Adrenal gland (tissue), 12 donors: ENCODE results near the gene UGT2B17. TPM values are rescaled to one million over a fixed set of nuclear protein-coding genes. Genes with fewer than 3 reads are reported as not detected.
"Not testable (repeated sequence)": the region's sequence is repeated elsewhere in the genome, so short reads cannot be mapped to it uniquely, and the experiment has no call there.

Experiments used
- DNase-seq, 7 donors: peaks; one replicate each; pipeline ENCODE4 v3.0.0-alpha.2; 2019 to 2020
- H3K27ac ChIP-seq, 5 donors: fragments of 200-600 bp; sonication (generic) in 4 of 5; 1 replicate in 3 of 5; 2 replicates in 2 of 5; pipeline versions ENCODE4 v1.5.1 to v1.8.0; 2016 to 2020; ENCODE audit warnings: mild to moderate bottlenecking in 1 of 5
- H3K27me3 ChIP-seq: fragments of 200-600 bp; 2 replicates; pipeline ENCODE4 v1.8.0; 2021
- H3K36me3 ChIP-seq, 2 donors: fragments of 200-600 bp; replicated peaks in 1 of 2; 1 replicate in 1 of 2; 2 replicates in 1 of 2; pipeline versions ENCODE4 v1.5.1 to v1.8.0; 2018 to 2022
- H3K4me1 ChIP-seq, 2 donors: fragments of 200-600 bp; replicated peaks in 1 of 2; 1 replicate in 1 of 2; 2 replicates in 1 of 2; pipeline versions ENCODE4 v1.5.1 to v1.8.0; 2018 to 2021
- H3K4me3 ChIP-seq, 4 donors: fragments of 200-600 bp; sonication (generic) in 3 of 4; one replicate each; pipeline ENCODE4 v1.5.1; 2016 to 2018
- H3K9me3 ChIP-seq, 3 donors: fragments of 200-600 bp; sonication (generic) in 1 of 3; replicated peaks in 1 of 3; 1 replicate in 2 of 3; 2 replicates in 1 of 3; pipeline versions ENCODE4 v1.5.1 to v1.8.0; 2016 to 2021
- POLR2A ChIP-seq, 2 donors: fragments of 450-650 bp; IDR thresholded peaks; one replicate each; pipeline ENCODE4 v1.6.1; 2017; ENCODE audit warnings: antibody characterized with exemption in 2 of 2, mild to moderate bottlenecking in 2 of 2, moderate library complexity in 1 of 2
- whole genome bisulfite sequencing, 4 donors: extraction: QIAGEN DNeasy Blood & Tissue Kit in 2 of 4; methylation state at CpG; one replicate each; pipeline versions ENCODE4 v1.1.5 to v1.1.7; 2013 to 2017; 5-methylcytosine and 5-hydroxymethylcytosine counted together
- intact Hi-C, 2 donors: fragments of 100-400 bp; cut with DNase I; formaldehyde crosslinking; loops; one replicate each; pipeline versions ENCODE4 v1.14.1 to v1.15.0; 2022 to 2023
- polyA plus RNA-seq, 3 donors: library from polyadenylated mRNA; stranded (reverse); fragments of 200-250 nt in 2 of 3; fragments of 350-450 nt in 1 of 3; fragmentation: Illumina TruSeq in 1 of 3; extraction: RNeasy Lipid Tissue Mini Kit (QIAGEN cat#74804) in 1 of 3; gene quantifications; one replicate each; pipeline ENCODE4 v1.2.3, GENCODE V29; 2013 to 2014
- total RNA-seq, 9 donors: library from RNA; depleted of rRNA in 4 of 9; stranded (reverse); fragments of >200 nt in 4 of 9; fragments of 120-200 nt in 1 of 9; fragmentation: NEBNext Ultra II Directional in 1 of 9; extraction: Animal tissue kit (Norgen Biotek cat#: 25700) in 1 of 9; gene quantifications; one replicate each; pipeline versions ENCODE4 v1.1.0 to v1.2.4, GENCODE V29; 2013 to 2023
- TF ChIP-seq, protein P1 (sequence below), 6 experiments: fragments of 450-650 bp in 4 of 6; fragments of 200-600 bp in 2 of 6; sonication (generic) in 1 of 6; IDR thresholded peaks; 1 replicate in 5 of 6; 2 replicates in 1 of 6; pipeline versions ENCODE4 v1.5.1 to v1.8.0; 2016 to 2021; ENCODE audit warnings: antibody characterized with exemption in 6 of 6, mild to moderate bottlenecking in 2 of 6, moderate library complexity in 1 of 6
- donor health status: healthy with polysubstance abuse.
- donor health status: Bipolar disorder and iron deficiency.
- donor health status: DM: yes; HTN: yes; CAD: no.
- donor health status: DM: no; HTN: no; CAD: no.
- donor health status: DM: no; HTN: no; CAD: no.
- donor health status: DM: yes; HTN: yes; CAD: no.

The UGT2B17 gene
- total and polyA plus RNA-seq, 12 donors = 0.08 to 0.22 (median 0.15) TPM; not detected in 8

DNA sequence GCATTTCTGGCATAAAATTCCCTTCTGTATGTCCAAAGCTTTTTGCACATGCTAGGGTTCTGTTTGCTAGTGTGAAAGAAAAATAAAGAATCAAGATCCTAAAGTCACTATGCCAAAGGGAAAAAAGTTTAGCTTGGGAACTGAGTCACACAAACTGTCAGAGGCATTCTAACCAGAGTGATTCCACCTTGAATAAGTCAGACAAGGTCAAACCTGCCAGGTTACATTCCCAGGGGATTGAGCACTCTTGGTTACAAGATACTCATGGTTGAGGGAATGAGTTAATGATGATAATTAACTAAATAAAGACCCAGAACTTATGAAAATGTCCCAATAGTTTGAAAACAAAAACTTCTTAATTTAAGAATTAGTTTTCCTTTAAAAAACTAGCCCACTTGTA is 13.7 kb upstream of the UGT2B17 start:
- Histone ChIP-seq H3K9me3 (no peaks in the 10 kb centered on the region), H3K4me1 (no peaks in the 10 kb centered on the region), H3K27ac (no peak overlapping the region), H3K4me3 (no peak overlapping the region), H3K27me3 (no peaks in the 10 kb centered on the region), H3K36me3 (no peaks in the 10 kb centered on the region)
- DNase-seq = no peak
- intact Hi-C loops = no loop called here
- TF ChIP-seq POLR2A (IDR thresholded peaks at IDR 0.05) = no peak
- TF ChIP-seq, protein P1, sequence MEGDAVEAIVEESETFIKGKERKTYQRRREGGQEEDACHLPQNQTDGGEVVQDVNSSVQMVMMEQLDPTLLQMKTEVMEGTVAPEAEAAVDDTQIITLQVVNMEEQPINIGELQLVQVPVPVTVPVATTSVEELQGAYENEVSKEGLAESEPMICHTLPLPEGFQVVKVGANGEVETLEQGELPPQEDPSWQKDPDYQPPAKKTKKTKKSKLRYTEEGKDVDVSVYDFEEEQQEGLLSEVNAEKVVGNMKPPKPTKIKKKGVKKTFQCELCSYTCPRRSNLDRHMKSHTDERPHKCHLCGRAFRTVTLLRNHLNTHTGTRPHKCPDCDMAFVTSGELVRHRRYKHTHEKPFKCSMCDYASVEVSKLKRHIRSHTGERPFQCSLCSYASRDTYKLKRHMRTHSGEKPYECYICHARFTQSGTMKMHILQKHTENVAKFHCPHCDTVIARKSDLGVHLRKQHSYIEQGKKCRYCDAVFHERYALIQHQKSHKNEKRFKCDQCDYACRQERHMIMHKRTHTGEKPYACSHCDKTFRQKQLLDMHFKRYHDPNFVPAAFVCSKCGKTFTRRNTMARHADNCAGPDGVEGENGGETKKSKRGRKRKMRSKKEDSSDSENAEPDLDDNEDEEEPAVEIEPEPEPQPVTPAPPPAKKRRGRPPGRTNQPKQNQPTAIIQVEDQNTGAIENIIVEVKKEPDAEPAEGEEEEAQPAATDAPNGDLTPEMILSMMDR (IDR thresholded peaks at IDR 0.05) = no peak

DNA sequence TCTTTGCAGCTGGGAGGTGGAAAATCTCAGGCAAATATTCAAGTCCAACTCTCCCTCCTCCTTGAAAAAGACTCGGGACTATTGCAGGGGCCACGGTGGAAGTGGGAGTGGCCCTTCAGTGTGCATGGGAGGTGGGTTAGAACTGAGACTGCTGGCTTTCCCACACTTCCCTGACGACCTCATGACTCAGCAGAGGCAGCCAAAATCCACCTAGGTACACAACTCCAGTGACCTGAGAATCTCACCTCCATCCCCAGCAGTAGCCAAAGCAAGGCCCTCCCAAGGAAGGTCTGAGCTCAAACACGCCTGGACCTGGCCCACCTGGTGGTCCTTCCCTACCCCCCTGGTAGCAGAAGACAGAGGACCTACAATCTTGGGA is 6.2 kb upstream of the UGT2B17 start:
- Histone ChIP-seq H3K36me3 (no peaks in the 10 kb centered on the region), H3K4me3 (no peak overlapping the region), H3K9me3 (no peaks in the 10 kb centered on the region), H3K27ac (no peak overlapping the region), H3K27me3 (no peaks in the 10 kb centered on the region), H3K4me1 (no peaks in the 10 kb centered on the region)
- TF ChIP-seq, protein P1 (IDR thresholded peaks at IDR 0.05) = no peak
- TF ChIP-seq POLR2A (IDR thresholded peaks at IDR 0.05) = no peak
- no peak for DNase-seq
- intact Hi-C loops = no loop called here
- 80 to 100% (median 80%) methylated on average over 1 to 4 of the region's 4 CpGs; no CpG with 5 or more reads in 1 of the 4 donors for WGBS, 4 donors

DNA sequence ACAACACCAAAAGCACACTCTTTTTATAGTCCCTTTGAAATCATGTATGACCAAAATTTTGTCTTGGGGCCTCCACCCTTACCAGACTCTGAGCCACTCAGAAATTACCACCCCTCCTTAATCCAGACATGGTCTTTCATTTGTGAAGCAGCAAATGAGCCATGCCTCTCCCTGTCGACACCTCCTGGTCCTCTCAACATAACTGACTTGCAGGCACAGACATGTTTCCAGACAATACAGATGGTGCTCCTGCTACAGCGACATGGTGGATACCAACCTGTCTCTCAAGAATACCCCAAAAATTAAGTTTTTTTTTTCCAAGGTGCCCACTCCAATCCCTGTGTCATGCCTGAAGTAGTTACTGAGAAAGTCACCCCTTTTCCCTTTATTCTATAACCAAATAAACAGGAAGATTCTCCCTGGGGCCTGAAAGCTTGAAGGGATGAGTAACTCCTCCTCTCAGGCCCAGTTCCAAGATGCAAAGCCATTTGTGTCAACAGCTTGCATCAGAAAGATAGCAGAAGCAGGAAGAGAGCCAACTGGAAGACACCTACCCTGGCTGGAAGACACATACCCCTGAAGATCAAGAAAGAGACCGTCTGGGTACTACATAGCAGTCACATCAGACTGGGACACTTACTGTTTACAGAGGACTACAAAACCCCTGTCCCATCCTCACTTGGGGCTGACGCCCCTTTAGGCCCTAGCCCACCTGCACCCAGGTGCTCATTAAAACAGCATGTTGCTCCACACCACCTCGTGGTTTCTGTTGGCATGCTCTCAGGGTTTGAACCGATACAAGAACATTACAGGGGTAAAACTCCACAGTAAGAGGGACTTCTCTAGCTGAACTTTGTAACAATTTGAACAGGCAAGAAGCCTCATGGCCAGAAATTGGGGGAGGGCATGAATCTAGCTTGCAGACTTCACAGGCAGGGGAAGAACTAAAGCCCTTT is 5.5 kb upstream of the UGT2B17 start:
- intact Hi-C loops = no loop called here
- no peak overlapping the region for H3K4me3 ChIP-seq
- 80 to 83% (median 80%) methylated on average over 3 to 6 of the region's 6 CpGs; no CpG with 5 or more reads in 1 of the 4 donors for WGBS, 4 donors

DNA sequence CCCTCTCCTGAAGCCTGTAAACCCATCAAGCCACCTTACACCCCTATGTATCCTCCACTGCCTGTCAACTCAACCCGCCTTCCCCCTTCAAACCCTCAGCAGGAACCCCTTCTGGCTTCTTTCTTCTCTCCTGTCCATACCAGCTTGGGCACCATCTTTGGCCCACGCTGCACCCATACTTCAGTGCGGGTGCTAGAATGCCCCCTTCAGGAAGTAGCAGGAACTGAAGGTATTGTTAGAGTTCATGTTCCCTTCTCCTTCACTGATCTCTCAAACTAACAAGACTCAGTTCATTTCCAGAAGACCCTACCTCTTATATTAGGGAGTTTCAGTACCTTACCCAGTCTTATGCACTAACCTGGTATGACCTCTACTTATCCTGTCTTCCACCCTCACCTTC is 1.5 kb upstream of the UGT2B17 start:
- TF ChIP-seq POLR2A (IDR thresholded peaks at IDR 0.05) = no peak
- TF ChIP-seq, protein P1 (IDR thresholded peaks at IDR 0.05) = no peak
- no peak for DNase-seq
- no peaks in the 10 kb centered on the region for H3K4me1 ChIP-seq
- no peaks in the 10 kb centered on the region for H3K36me3 ChIP-seq
- H3K9me3 ChIP-seq = no peaks in the 10 kb centered on the region
- H3K4me3 ChIP-seq = no peak overlapping the region
- H3K27me3 ChIP-seq = no peaks in the 10 kb centered on the region
- 74 to 91% (median 86%) methylated on average over 3 of the region's 3 CpGs; no CpG with 5 or more reads in 1 of the 4 donors for WGBS, 4 donors
- H3K27ac ChIP-seq = no peak overlapping the region
- intact Hi-C loops = no loop called here

More for the DNA sequence above, 5.5 kb upstream of the UGT2B17 start:
- H3K9me3 ChIP-seq = no peaks in the 10 kb centered on the region
- no peaks in the 10 kb centered on the region for H3K36me3 ChIP-seq
- DNase-seq = no peak
- H3K27ac ChIP-seq = no peak overlapping the region
- no peaks in the 10 kb centered on the region for H3K27me3 ChIP-seq
- no peaks in the 10 kb centered on the region for H3K4me1 ChIP-seq
- TF ChIP-seq, protein P1 (IDR thresholded peaks at IDR 0.05) = no peak
- no peak for TF ChIP-seq POLR2A (IDR thresholded peaks at IDR 0.05)

DNA sequence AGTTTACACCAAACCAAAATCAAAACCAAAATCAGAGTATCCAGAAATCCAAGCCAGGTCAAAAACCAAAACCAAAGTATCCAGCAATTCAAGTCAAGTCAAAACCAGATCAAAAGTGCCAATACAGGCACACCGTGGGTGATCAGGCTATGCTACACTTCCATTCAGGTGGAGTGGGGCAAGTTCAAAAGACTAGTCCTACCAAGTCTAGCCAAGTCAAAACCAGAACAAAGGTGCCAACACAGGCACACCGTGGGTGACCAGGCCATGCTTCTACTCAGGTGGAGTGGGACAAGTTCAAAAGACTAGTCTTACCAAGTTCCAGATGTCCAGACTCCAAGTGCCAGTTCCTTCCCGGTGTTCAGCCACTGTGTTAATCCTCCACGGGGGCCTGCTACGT is 486 bp downstream of the UGT2B17 start:
- 74 to 90% (median 79%) methylated on average over 2 to 5 of the region's 5 CpGs; no CpG with 5 or more reads in 1 of the 4 donors for WGBS, 4 donors
- H3K4me3 ChIP-seq, H3K27me3 ChIP-seq, H3K27ac ChIP-seq, H3K36me3 ChIP-seq, H3K4me1 ChIP-seq, H3K9me3 ChIP-seq, intact Hi-C loops, DNase-seq: not testable (repeated sequence)
